GM12878 (cell line): ENCODE measurements around the gene TNIP3. TPM values are rescaled to one million over a fixed set of nuclear protein-coding genes. Genes with fewer than 3 reads are reported as not detected.

Experiments used
- ATAC-seq: fragments of 200-7000 bp; cut with Tn5 transposase; 3 replicates; pipeline ENCODE4 v1.9.1; 2020; ENCODE audit warnings: mild to moderate bottlenecking, moderate library complexity
- Bru-seq: library from RNA; stranded (reverse); fragments of 400-500 nt; gene quantifications from one replicate; lab custom pipeline; 2021; lab: Mats Ljungman, UMichigan
- BruChase-seq, 2 experiments: library from RNA; stranded (reverse); fragments of 400-500 nt; gene quantifications; one replicate each; lab custom pipeline; 2021; lab: Mats Ljungman, UMichigan
- BruUV-seq: library from RNA; stranded (reverse); fragments of 400-500 nt; replicated peaks from 2 replicates; lab custom pipeline; 2021; lab: Mats Ljungman, UMichigan
- CTCF ChIA-PET: fragments of 300-600 bp; sonication (Branson Sonifier 250); formaldehyde crosslinking; extraction: SDS; loops from one replicate; lab custom pipeline; 2021; ENCODE audit warnings: inconsistent platforms; lab: Yijun Ruan, JAX
- POLR2A ChIA-PET: fragments of 350-600 bp; formaldehyde crosslinking; extraction: SDS; loops from one replicate; lab custom pipeline; 2021; ENCODE audit warnings: inconsistent platforms; lab: Charles Lee
- RAD21 ChIA-PET: fragments of 300-600 bp; sonication (Branson Sonifier 250); formaldehyde crosslinking; loops from one replicate; lab custom pipeline; 2023; ENCODE audit warnings: antibody characterized with exemption; ENCODE audit not compliant: unreplicated experiment; lab: Charles Lee
- SMC1A ChIA-PET: fragments of 300-600 bp; sonication (Branson Sonifier 250); formaldehyde crosslinking; loops from one replicate; lab custom pipeline; 2023; ENCODE audit not compliant: unreplicated experiment, uncharacterized antibody; lab: Charles Lee
- DNase-seq: peaks from one replicate; pipeline ENCODE4 v3.0.0-alpha.2; 2011; ENCODE audit warnings: low read depth, low spot score
- FAIRE-seq: peaks from 3 replicates; lab custom pipeline; 2011; peaks lifted over from hg19 to GRCh38; lab: Jason Lieb, UNC
- H2AFZ ChIP-seq: 2 replicates; pipeline ENCODE4 v1.6.0; 2011; ENCODE audit warnings: low read depth, low read length, control low read depth; ENCODE audit not compliant: control insufficient read depth
- H3K27ac ChIP-seq: 2 replicates; pipeline ENCODE4 v1.5.1; 2011; ENCODE audit warnings: control low read depth; ENCODE audit not compliant: control insufficient read depth, insufficient read depth
- H3K27me3 ChIP-seq, 2 experiments: replicated peaks in 1 of 2; 2 replicates each; pipeline versions ENCODE4 v1.6.0 to v1.6.1; 2011; ENCODE audit warnings: low read length in 1 of 2; ENCODE audit not compliant: control insufficient read depth in 2 of 2, insufficient read depth in 2 of 2
- H3K36me3 ChIP-seq, 2 experiments: 2 replicates each; pipeline ENCODE4 v1.5.1; 2011; ENCODE audit warnings: low read length in 1 of 2; ENCODE audit not compliant: control insufficient read depth in 2 of 2, insufficient read depth in 2 of 2
- H3K4me1 ChIP-seq: 2 replicates; pipeline ENCODE4 v1.6.1; 2011; ENCODE audit warnings: mild to moderate bottlenecking, low read length, moderate library complexity, mixed read lengths; ENCODE audit not compliant: control insufficient read depth, insufficient read depth
- H3K4me2 ChIP-seq: 2 replicates; pipeline ENCODE4 v1.6.0; 2011; ENCODE audit warnings: control low read depth; ENCODE audit not compliant: control insufficient read depth, insufficient read depth
- H3K4me3 ChIP-seq: fragments of 200-600 bp; sonication (generic); 2 replicates; pipeline ENCODE4 v1.5.1; 2016
- H3K79me2 ChIP-seq: 2 replicates; pipeline ENCODE4 v1.6.0; 2011; ENCODE audit warnings: low read length; ENCODE audit not compliant: control insufficient read depth, insufficient read depth
- H3K9ac ChIP-seq: 2 replicates; pipeline ENCODE4 v1.8.0; 2011; ENCODE audit warnings: low read length, control low read depth, mixed read lengths; ENCODE audit not compliant: control insufficient read depth, insufficient read depth
- H3K9me3 ChIP-seq: replicated peaks from 3 replicates; pipeline ENCODE4 v1.5.1; 2011; ENCODE audit warnings: mild to moderate bottlenecking, low read length; ENCODE audit not compliant: control insufficient read depth, insufficient read depth
- H4K20me1 ChIP-seq: 2 replicates; pipeline ENCODE4 v1.6.0; 2011; ENCODE audit not compliant: control insufficient read depth, insufficient read depth
- BACH1 ChIP-seq: fragments of 450-650 bp; IDR thresholded peaks from 2 replicates; pipeline ENCODE4 v1.6.1; 2017; ENCODE audit warnings: mild to moderate bottlenecking, borderline replicate concordance
- BRCA1 ChIP-seq: IDR thresholded peaks from 2 replicates; pipeline ENCODE4 v1.6.1; 2011; ENCODE audit warnings: low read depth, low read length, improper control_type of control experiment
- HCFC1 ChIP-seq: fragments of 150-350 bp; IDR thresholded peaks from 2 replicates; pipeline ENCODE4 v1.6.1; 2014; ENCODE audit warnings: low read length
- MTA3 ChIP-seq: IDR thresholded peaks from 2 replicates; pipeline ENCODE4 v1.6.1; 2012; ENCODE audit warnings: low read length, inconsistent platforms, borderline replicate concordance
- MXI1 ChIP-seq: fragments of 150-350 bp; IDR thresholded peaks from 2 replicates; pipeline ENCODE4 v1.6.1; 2011; ENCODE audit warnings: low read depth, mild to moderate bottlenecking, inconsistent platforms, low read length, improper control_type of control experiment
- NR2C2 ChIP-seq: IDR thresholded peaks from 2 replicates; pipeline ENCODE4 v1.6.1; 2011; ENCODE audit warnings: borderline replicate concordance, low read depth; ENCODE audit not compliant: control insufficient read depth, insufficient read length
- PAX5 ChIP-seq: IDR thresholded peaks from 2 replicates; pipeline ENCODE4 v1.6.1; 2011; ENCODE audit warnings: low read depth, low read length, borderline replicate concordance
- SMARCA5 ChIP-seq: fragments of 450-650 bp; IDR thresholded peaks from 2 replicates; pipeline ENCODE4 v1.6.1; 2017; ENCODE audit warnings: mild to moderate bottlenecking
- ZNF207 ChIP-seq: fragments of 450-650 bp; IDR thresholded peaks from 2 replicates; pipeline ENCODE4 v1.6.1; 2014; ENCODE audit warnings: antibody characterized with exemption, mild to moderate bottlenecking, borderline replicate concordance
- WGBS: methylation state at CpG from one replicate; pipeline ENCODE4 v1.1.6; 2016; ENCODE audit warnings: low lambda C conversion rate; ENCODE audit not compliant: insufficient replicate concordance, insufficient coverage; ENCODE audit errors: missing lambda C conversion rate; 5-methylcytosine and 5-hydroxymethylcytosine counted together
- in situ Hi-C: fragments of 300-500 bp; cut with MboI; formaldehyde crosslinking; loops from 9 replicates; pipeline ENCODE4 v1.14.3; 2018; ENCODE audit warnings: mixed read lengths
- intact Hi-C: fragments of 100-400 bp; cut with micrococcal nuclease; formaldehyde crosslinking; loops from one replicate; pipeline ENCODE4 v1.14.2; 2022; ENCODE audit not compliant: unreplicated experiment
- long read RNA-seq, 2 experiments: library from polyadenylated mRNA; unstranded; transcript quantifications; one replicate each; pipeline ENCODE4 v2.0.0, GENCODE V29; 2019 to 2020
- polyA minus RNA-seq, 3 experiments: library from RNA; depleted of rRNA, polyadenylated mRNA; stranded (reverse); fragments of >200 nt; gene quantifications; 2 replicates each; pipeline ENCODE4 v1.2.3, GENCODE V29; 2011
- polyA plus RNA-seq, 11 experiments: library from polyadenylated mRNA; depleted of rRNA in 4 of 11; unstranded in 6 of 11; stranded (reverse) in 5 of 11; fragments of >200 nt; fragmentation: Nextera tagmentation in 4 of 11; fragmentation: Illumina TruSeq in 1 of 11; extraction: Ambion mirVana in 4 of 11; extraction: Trizol in 1 of 11; gene quantifications; 1 replicate in 1 of 11; 2 replicates in 10 of 11; pipeline versions ENCODE4 v1.2.1 to v1.2.3, GENCODE V29; 2011 to 2016; ENCODE audit warnings: inconsistent platforms in 2 of 11, missing spikeins in 2 of 11, low read depth in 1 of 11
- total RNA-seq, 4 experiments: library from RNA; depleted of rRNA in 3 of 4; stranded (reverse); fragments of >200 nt in 3 of 4; fragmentation: Illumina TruSeq in 1 of 4; extraction: Trizol in 1 of 4; gene quantifications; 2 replicates each; pipeline versions ENCODE4 v1.2.1 to v1.2.3, GENCODE V29; 2013 to 2021

TNIP3 gene
- not detected in 2 replicates for total RNA-seq (2013; cell fraction: nucleolus; rRNA removed)
- total RNA-seq (2014; rRNA removed) (0.65 and 0.73 TPM in 2 replicates), total RNA-seq (2014; rRNA removed; fragmentation: Illumina TruSeq; extraction: Trizol) (1.2 and 1.3 TPM in 2 replicates), total RNA-seq (2021) (0.56 and 0.62 TPM in 2 replicates), polyA plus RNA-seq (2011; rRNA removed) (0.41 and 0.42 TPM in 2 replicates), polyA plus RNA-seq (2014; fragmentation: Illumina TruSeq; extraction: Trizol) (1.4 TPM in 2 replicates), polyA plus RNA-seq (2014; fragmentation: Nextera tagmentation; extraction: Ambion mirVana) (under 1 TPM; 0.21 to 0.60 TPM), polyA plus RNA-seq (2014; rRNA removed) (0.61 and 0.81 TPM in 2 replicates), polyA plus RNA-seq (2016; fragmentation: Nextera tagmentation; extraction: Ambion mirVana) (1 to 10 TPM in 1 of 2 experiments, under 1 TPM in 1; 0.77 to 1.0 TPM), polyA minus RNA-seq (2011; rRNA and poly(A)+ RNA removed) (0.26 and 0.29 TPM in 2 replicates), Bru-seq, nascent RNA (percentile 25 among the genes with signal in this experiment), BruChase-seq, experiment 1, labeled RNA remaining after a 6-hour chase (percentile 18 among the genes with signal in this experiment), BruChase-seq, experiment 2, labeled RNA remaining after a 2-hour chase (percentile 16 among the genes with signal in this experiment)
- polyA plus RNA-seq (2011; ENCODE audit: low read depth), result 0.35 TPM
- polyA plus RNA-seq (2011; cell fraction: cytosol; rRNA removed), result 0.18 and 0.28 TPM in 2 replicates
- polyA plus RNA-seq (2011; cell fraction: nucleus; rRNA removed), result 0.23 and 0.25 TPM in 2 replicates
- polyA plus RNA-seq (2012), result 0.88 and 0.90 TPM in 2 replicates
- not detected in 2 replicates for polyA minus RNA-seq (2011; cell fraction: cytosol; rRNA and poly(A)+ RNA removed)
- polyA minus RNA-seq (2011; cell fraction: nucleus; rRNA and poly(A)+ RNA removed), result 0.24 TPM in 1 of 2 replicates, not detected in the other
- long read RNA-seq, experiment 1, partial matches to known transcripts, result 0 of 1 reads
- long read RNA-seq, experiment 1, other reads (novel, unspliced or antisense), result 1 of 1 reads
- long read RNA-seq, experiment 2, partial matches to known transcripts, result 1 of 14 reads
- long read RNA-seq, experiment 2, other reads (novel, unspliced or antisense), result 10 of 14 reads

GRCh38 chr4:121164291-121164690 is at the start of gene TNIP3:
TNIP3 (minus strand) TSS chr4:121164321; CDS start chr4:121164125, 196 bp downstream.
- Histone ChIP-seq H3K36me3 (no peaks in the 10 kb centered on the region), H3K9me3 (no peaks in the 10 kb centered on the region), H3K27ac (no peak within 1 kb of the TSS), H3K9ac (no peak within 1 kb of the TSS), H3K4me2 (no peak within 1 kb of the TSS), H2AFZ (no peak within 1 kb of the TSS), H3K79me2 (no peaks in the 10 kb centered on the region), H3K4me1 (peaks cover 14% of the 10 kb centered on the region), H3K27me3 (no peaks in the 10 kb centered on the region; a peak in 1 of 4 replicates), H4K20me1 (no peaks in the 10 kb centered on the region), H3K4me3 (no peak within 1 kb of the TSS)
- in situ Hi-C loops, result no loop called here
- no peak for TF ChIP-seq SMARCA5
- TF ChIP-seq ZNF207, result no peak
- TF ChIP-seq BRCA1, result no peak
- no peak for TF ChIP-seq MTA3
- no peak for TF ChIP-seq BACH1
- TF ChIP-seq PAX5, result no peak
- TF ChIP-seq NR2C2, result no peak
- TF ChIP-seq MXI1, result no peak
- no peak for TF ChIP-seq HCFC1
- no peak for ATAC-seq
- intact Hi-C loops, result no loop called here
- ChIA-PET CTCF (no interaction called here), RAD21 (no interaction called here), SMC1A (no interaction called here), POLR2A (no interaction called here)
- FAIRE-seq, result no peak
- DNase-seq, result no peak
- 95% methylated on average over 4 of the region's 4 CpGs for WGBS
- no TSS peak for BruUV-seq
